Astrocyte (in vitro differentiated cells and primary cell): ENCODE measurements around the gene TRPC4. TPM values are rescaled to one million over a fixed set of nuclear protein-coding genes. Genes with fewer than 3 reads are reported as not detected.

Experiments
- DNase-seq: peaks from one replicate; pipeline ENCODE4 v3.0.0-alpha.2; 2010; ENCODE audit warnings: low read depth
- FAIRE-seq: peaks from 2 replicates; lab custom pipeline; 2011; peaks lifted over from hg19 to GRCh38; lab: Jason Lieb, UNC
- H2AFZ ChIP-seq: 2 replicates; pipeline ENCODE4 v1.6.0; 2012; ENCODE audit warnings: low read depth, low read length, inconsistent platforms
- H3K27ac ChIP-seq: 2 replicates; pipeline ENCODE4 v1.5.1; 2011; ENCODE audit warnings: low read depth, low read length, inconsistent platforms
- H3K27me3 ChIP-seq: 2 replicates; pipeline ENCODE4 v1.6.0; 2011; ENCODE audit warnings: low read length, inconsistent platforms; ENCODE audit not compliant: insufficient read depth
- H3K36me3 ChIP-seq: 2 replicates; pipeline ENCODE4 v1.5.1; 2011; ENCODE audit warnings: low read length, inconsistent platforms; ENCODE audit not compliant: insufficient read depth
- H3K4me1 ChIP-seq: 2 replicates; pipeline ENCODE4 v1.5.1; 2011; ENCODE audit warnings: low read length, inconsistent platforms; ENCODE audit not compliant: insufficient read depth
- H3K4me2 ChIP-seq: 2 replicates; pipeline ENCODE4 v1.6.0; 2012; ENCODE audit warnings: low read length, inconsistent platforms
- H3K4me3 ChIP-seq: 2 replicates; pipeline ENCODE4 v1.5.1; 2011; ENCODE audit warnings: low read depth, mild to moderate bottlenecking, low read length, inconsistent platforms; ENCODE audit not compliant: insufficient read depth
- H3K79me2 ChIP-seq: 2 replicates; pipeline ENCODE4 v1.6.0; 2012; ENCODE audit warnings: mild to moderate bottlenecking, low read length, inconsistent platforms; ENCODE audit not compliant: insufficient read depth
- H3K9ac ChIP-seq: 2 replicates; pipeline ENCODE4 v1.6.0; 2012; ENCODE audit warnings: mild to moderate bottlenecking, low read length, inconsistent platforms
- H3K9me3 ChIP-seq: 2 replicates; pipeline ENCODE4 v1.5.1; 2012; ENCODE audit warnings: low read depth, mild to moderate bottlenecking, low read length, inconsistent platforms; ENCODE audit not compliant: insufficient read depth
- H4K20me1 ChIP-seq: 2 replicates; pipeline ENCODE4 v1.6.0; 2012; ENCODE audit warnings: low read length, inconsistent platforms; ENCODE audit not compliant: insufficient read depth
- H3K27ac Mint-ChIP-seq: one replicate; pipeline ENCODE4 v1.8.0; 2021; ENCODE audit warnings: mild to moderate bottlenecking, mixed read lengths; ENCODE audit not compliant: unreplicated experiment
- H3K27me3 Mint-ChIP-seq: one replicate; pipeline ENCODE4 v1.8.0; 2021; ENCODE audit warnings: low read depth, mixed read lengths; ENCODE audit not compliant: unreplicated experiment
- H3K36me3 Mint-ChIP-seq: one replicate; pipeline ENCODE4 v1.8.0; 2021; ENCODE audit warnings: low read depth, mixed read lengths; ENCODE audit not compliant: unreplicated experiment
- H3K4me1 Mint-ChIP-seq: one replicate; pipeline ENCODE4 v1.8.0; 2021; ENCODE audit warnings: low read depth, mixed read lengths; ENCODE audit not compliant: unreplicated experiment
- H3K4me3 Mint-ChIP-seq: one replicate; pipeline ENCODE4 v1.8.0; 2021; ENCODE audit warnings: mild to moderate bottlenecking, moderate library complexity, mixed read lengths; ENCODE audit not compliant: unreplicated experiment
- H3K9me3 Mint-ChIP-seq: one replicate; pipeline ENCODE4 v1.8.0; 2021; ENCODE audit warnings: mild to moderate bottlenecking, mixed read lengths; ENCODE audit not compliant: unreplicated experiment
- EZH2 ChIP-seq: IDR thresholded peaks from 2 replicates; pipeline ENCODE4 v1.6.1; 2012; ENCODE audit warnings: mild to moderate bottlenecking, low read length, inconsistent platforms; ENCODE audit not compliant: insufficient read depth
- total RNA-seq: library from RNA; stranded (reverse); gene quantifications from 2 replicates; pipeline ENCODE4 v1.2.1, GENCODE V29; 2021
- TF ChIP-seq, protein P1 (sequence below): IDR thresholded peaks from 2 replicates; pipeline ENCODE4 v1.5.1; 2011; ENCODE audit warnings: low read depth, mild to moderate bottlenecking, inconsistent platforms, low read length, moderate library complexity; ENCODE audit not compliant: insufficient read depth

TRPC4 gene
- total RNA-seq, 1 donor from 2014 or later: 14.4 TPM

DNA sequence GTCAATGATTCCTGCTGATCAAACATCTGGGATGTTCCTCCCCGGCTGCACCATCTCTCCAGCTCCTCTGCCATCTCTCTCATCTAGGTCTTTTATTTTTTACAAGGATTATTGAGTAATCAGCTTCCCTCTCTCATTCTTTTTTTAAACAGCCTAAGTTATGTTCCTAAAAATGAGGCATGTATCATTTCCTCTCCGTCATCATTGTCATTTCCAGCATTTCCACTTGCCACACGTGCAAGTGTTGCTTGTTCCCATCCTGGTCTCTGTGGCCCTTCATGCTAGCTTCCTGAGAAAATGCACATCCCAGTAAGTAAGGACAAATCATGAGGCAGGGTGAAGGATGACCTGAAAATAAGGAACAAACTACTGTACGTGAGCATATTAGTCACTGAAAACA is 168.3 kb downstream of the TRPC4 start:
- H3K4me3 Mint-ChIP-seq: no peak overlapping the region
- no peaks in the 10 kb centered on the region for H3K9me3 ChIP-seq
- no peaks in the 10 kb centered on the region for H3K27me3 Mint-ChIP-seq
- peaks cover 2% of the 10 kb centered on the region for H3K9me3 Mint-ChIP-seq
- no peaks in the 10 kb centered on the region for H3K79me2 ChIP-seq
- DNase-seq: peak; percentile 26
- H3K27ac ChIP-seq: peak overlapping the region; percentile 84
- peak overlapping the region; percentile 26 for H3K4me2 ChIP-seq
- H3K4me1 ChIP-seq: peaks cover 11% of the 10 kb centered on the region
- H3K27ac Mint-ChIP-seq: peak overlapping the region; percentile 97
- H3K4me3 ChIP-seq: no peak overlapping the region
- peaks cover 2% of the 10 kb centered on the region for H3K36me3 Mint-ChIP-seq
- H2AFZ ChIP-seq: no peak overlapping the region
- FAIRE-seq: peak; percentile 68
- peak overlapping the region; percentile 45 for H3K9ac ChIP-seq
- no peaks in the 10 kb centered on the region for H4K20me1 ChIP-seq
- TF ChIP-seq EZH2: no peak
- TF ChIP-seq, protein P1, sequence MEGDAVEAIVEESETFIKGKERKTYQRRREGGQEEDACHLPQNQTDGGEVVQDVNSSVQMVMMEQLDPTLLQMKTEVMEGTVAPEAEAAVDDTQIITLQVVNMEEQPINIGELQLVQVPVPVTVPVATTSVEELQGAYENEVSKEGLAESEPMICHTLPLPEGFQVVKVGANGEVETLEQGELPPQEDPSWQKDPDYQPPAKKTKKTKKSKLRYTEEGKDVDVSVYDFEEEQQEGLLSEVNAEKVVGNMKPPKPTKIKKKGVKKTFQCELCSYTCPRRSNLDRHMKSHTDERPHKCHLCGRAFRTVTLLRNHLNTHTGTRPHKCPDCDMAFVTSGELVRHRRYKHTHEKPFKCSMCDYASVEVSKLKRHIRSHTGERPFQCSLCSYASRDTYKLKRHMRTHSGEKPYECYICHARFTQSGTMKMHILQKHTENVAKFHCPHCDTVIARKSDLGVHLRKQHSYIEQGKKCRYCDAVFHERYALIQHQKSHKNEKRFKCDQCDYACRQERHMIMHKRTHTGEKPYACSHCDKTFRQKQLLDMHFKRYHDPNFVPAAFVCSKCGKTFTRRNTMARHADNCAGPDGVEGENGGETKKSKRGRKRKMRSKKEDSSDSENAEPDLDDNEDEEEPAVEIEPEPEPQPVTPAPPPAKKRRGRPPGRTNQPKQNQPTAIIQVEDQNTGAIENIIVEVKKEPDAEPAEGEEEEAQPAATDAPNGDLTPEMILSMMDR: no peak
- peaks cover 30% of the 10 kb centered on the region for H3K4me1 Mint-ChIP-seq
- no peaks in the 10 kb centered on the region for H3K27me3 ChIP-seq
- no peaks in the 10 kb centered on the region for H3K36me3 ChIP-seq

- Histone ChIP-seq H3K9me3 (no peaks in the 10 kb centered on the region), H3K4me1 (peaks cover 11% of the 10 kb centered on the region), H3K4me2 (no peak overlapping the region), H3K9ac (peak overlapping the region; percentile 45), H2AFZ (no peak overlapping the region), H3K27me3 (no peaks in the 10 kb centered on the region), H3K36me3 (no peaks in the 10 kb centered on the region), H3K79me2 (no peaks in the 10 kb centered on the region), H3K27ac (peak overlapping the region; percentile 84), H3K4me3 (no peak overlapping the region), H4K20me1 (no peaks in the 10 kb centered on the region)
- H3K36me3 Mint-ChIP-seq: peaks cover 2% of the 10 kb centered on the region
- no peak overlapping the region for H3K4me3 Mint-ChIP-seq
- peaks cover 2% of the 10 kb centered on the region for H3K9me3 Mint-ChIP-seq
- H3K4me1 Mint-ChIP-seq: peaks cover 30% of the 10 kb centered on the region
- FAIRE-seq (no peak), DNase-seq (no peak)
- H3K27me3 Mint-ChIP-seq: no peaks in the 10 kb centered on the region
- peak overlapping the region; percentile 97 for H3K27ac Mint-ChIP-seq
- TF ChIP-seq, protein P1: no peak
- TF ChIP-seq EZH2: no peak
Observed at GRCh38 chr13:37700887-37701286, 168.7 kb downstream of the TRPC4 start.

- no peak overlapping the region for H3K9ac ChIP-seq
- no peaks in the 10 kb centered on the region for H3K4me1 ChIP-seq
- H3K27me3 ChIP-seq: no peaks in the 10 kb centered on the region
- no peaks in the 10 kb centered on the region for H3K27me3 Mint-ChIP-seq
- H3K4me1 Mint-ChIP-seq: peaks cover 14% of the 10 kb centered on the region
- H2AFZ ChIP-seq: no peak overlapping the region
- H3K27ac Mint-ChIP-seq: no peak overlapping the region
- FAIRE-seq (no peak), DNase-seq (no peak)
- peak overlapping the region; percentile 2 for H3K27ac ChIP-seq
- H3K36me3 ChIP-seq: no peaks in the 10 kb centered on the region
- peaks cover 2% of the 10 kb centered on the region for H3K9me3 Mint-ChIP-seq
- H3K79me2 ChIP-seq: no peaks in the 10 kb centered on the region
- no peak overlapping the region for H3K4me3 Mint-ChIP-seq
- TF ChIP-seq, protein P1: no peak
- no peak for TF ChIP-seq EZH2
- H3K9me3 ChIP-seq: no peaks in the 10 kb centered on the region
- H3K4me3 ChIP-seq: no peak overlapping the region
- no peaks in the 10 kb centered on the region for H4K20me1 ChIP-seq
- no peak overlapping the region for H3K4me2 ChIP-seq
- H3K36me3 Mint-ChIP-seq: peaks cover 7% of the 10 kb centered on the region
Observed at GRCh38 chr13:37695200-37695599, 174.4 kb downstream of the TRPC4 start.
